ENCODE measurements around the gene MISP.

- TF ChIP-seq, protein P1, sequence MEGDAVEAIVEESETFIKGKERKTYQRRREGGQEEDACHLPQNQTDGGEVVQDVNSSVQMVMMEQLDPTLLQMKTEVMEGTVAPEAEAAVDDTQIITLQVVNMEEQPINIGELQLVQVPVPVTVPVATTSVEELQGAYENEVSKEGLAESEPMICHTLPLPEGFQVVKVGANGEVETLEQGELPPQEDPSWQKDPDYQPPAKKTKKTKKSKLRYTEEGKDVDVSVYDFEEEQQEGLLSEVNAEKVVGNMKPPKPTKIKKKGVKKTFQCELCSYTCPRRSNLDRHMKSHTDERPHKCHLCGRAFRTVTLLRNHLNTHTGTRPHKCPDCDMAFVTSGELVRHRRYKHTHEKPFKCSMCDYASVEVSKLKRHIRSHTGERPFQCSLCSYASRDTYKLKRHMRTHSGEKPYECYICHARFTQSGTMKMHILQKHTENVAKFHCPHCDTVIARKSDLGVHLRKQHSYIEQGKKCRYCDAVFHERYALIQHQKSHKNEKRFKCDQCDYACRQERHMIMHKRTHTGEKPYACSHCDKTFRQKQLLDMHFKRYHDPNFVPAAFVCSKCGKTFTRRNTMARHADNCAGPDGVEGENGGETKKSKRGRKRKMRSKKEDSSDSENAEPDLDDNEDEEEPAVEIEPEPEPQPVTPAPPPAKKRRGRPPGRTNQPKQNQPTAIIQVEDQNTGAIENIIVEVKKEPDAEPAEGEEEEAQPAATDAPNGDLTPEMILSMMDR (IDR thresholded peaks at IDR 0.05), result no peak
- TF ChIP-seq POLR2A (IDR thresholded peaks at IDR 0.05), result no peak
Observed at GRCh38 chr19:734716-735115, 16.2 kb upstream of the MISP start.

Data from vagina (tissue), 2 donors.